ENCODE results near the gene PLEKHH2. TPM values are rescaled to one million over a fixed set of nuclear protein-coding genes. Genes with fewer than 3 reads are reported as not detected.

PLEKHH2 gene
- total RNA-seq, 1 donor from 2014 or later = 0.84 TPM

- no peak overlapping the region for H3K27ac Mint-ChIP-seq (ENCODE audit: unreplicated experiment)
- no peaks in the 10 kb centered on the region for H4K20me1 ChIP-seq (ENCODE audit: insufficient read depth, low read length)
- H3K27ac ChIP-seq (ENCODE audit: low read depth, low read length) = no peak overlapping the region
- H3K4me1 Mint-ChIP-seq (ENCODE audit: low read depth, unreplicated experiment) = no peaks in the 10 kb centered on the region
- peaks cover 2% of the 10 kb centered on the region for H3K36me3 Mint-ChIP-seq (ENCODE audit: low read depth, unreplicated experiment)
- peaks cover 3% of the 10 kb centered on the region for H3K36me3 ChIP-seq (ENCODE audit: insufficient read depth, low read length)
- no peak overlapping the region for H3K4me3 ChIP-seq (ENCODE audit: insufficient read depth, low read depth, low read length)
- no peak for TF ChIP-seq EZH2 (IDR thresholded peaks at IDR 0.05; ENCODE audit: insufficient read depth, low read length)
- no peak for TF ChIP-seq CTCF (IDR thresholded peaks at IDR 0.05; ENCODE audit: insufficient read depth, low read depth, low read length)
- DNase-seq (ENCODE audit: low read depth) (no peak), FAIRE-seq (no peak)
- no peak overlapping the region for H3K9ac ChIP-seq (ENCODE audit: low read length)
- no peaks in the 10 kb centered on the region for H3K9me3 ChIP-seq (ENCODE audit: insufficient read depth, low read depth, low read length)
- no peaks in the 10 kb centered on the region for H3K4me1 ChIP-seq (ENCODE audit: insufficient read depth, low read length)
- H3K79me2 ChIP-seq (ENCODE audit: insufficient read depth, low read length) = no peaks in the 10 kb centered on the region
- no peak overlapping the region for H3K4me2 ChIP-seq (ENCODE audit: low read length)
- no peaks in the 10 kb centered on the region for H3K27me3 ChIP-seq (ENCODE audit: insufficient read depth, low read length)
- H3K9me3 Mint-ChIP-seq (ENCODE audit: unreplicated experiment) = no peaks in the 10 kb centered on the region
- H3K4me3 Mint-ChIP-seq (ENCODE audit: unreplicated experiment) = no peak overlapping the region
- H2AFZ ChIP-seq (ENCODE audit: low read depth, low read length) = no peak overlapping the region
- H3K27me3 Mint-ChIP-seq (ENCODE audit: low read depth, unreplicated experiment) = no peaks in the 10 kb centered on the region
Observed at GRCh38 chr2:43810452-43810851, 173.4 kb downstream of the PLEKHH2 start.

- no peaks in the 10 kb centered on the region for H3K4me1 ChIP-seq (ENCODE audit: insufficient read depth, low read length)
- no peak overlapping the region for H3K4me2 ChIP-seq (ENCODE audit: low read length)
- TF ChIP-seq CTCF (IDR thresholded peaks at IDR 0.05; ENCODE audit: insufficient read depth, low read depth, low read length) = no peak
- no peak for TF ChIP-seq EZH2 (IDR thresholded peaks at IDR 0.05; ENCODE audit: insufficient read depth, low read length)
- H3K4me3 ChIP-seq (ENCODE audit: insufficient read depth, low read depth, low read length) = no peak overlapping the region
- Mint-ChIP-seq H3K4me3 (ENCODE audit: unreplicated experiment) (no peak overlapping the region), H3K27ac (ENCODE audit: unreplicated experiment) (no peak overlapping the region), H3K4me1 (ENCODE audit: low read depth, unreplicated experiment) (no peaks in the 10 kb centered on the region), H3K36me3 (ENCODE audit: low read depth, unreplicated experiment) (no peaks in the 10 kb centered on the region), H3K27me3 (ENCODE audit: low read depth, unreplicated experiment) (no peaks in the 10 kb centered on the region), H3K9me3 (ENCODE audit: unreplicated experiment) (no peaks in the 10 kb centered on the region)
- H3K36me3 ChIP-seq (ENCODE audit: insufficient read depth, low read length) = peaks cover 3% of the 10 kb centered on the region
- DNase-seq (ENCODE audit: low read depth) = no peak
- H3K27ac ChIP-seq (ENCODE audit: low read depth, low read length) = no peak overlapping the region
- no peaks in the 10 kb centered on the region for H4K20me1 ChIP-seq (ENCODE audit: insufficient read depth, low read length)
- no peaks in the 10 kb centered on the region for H3K27me3 ChIP-seq (ENCODE audit: insufficient read depth, low read length)
- H3K9me3 ChIP-seq (ENCODE audit: insufficient read depth, low read depth, low read length) = no peaks in the 10 kb centered on the region
- FAIRE-seq = no peak
- no peak overlapping the region for H3K9ac ChIP-seq (ENCODE audit: low read length)
- no peaks in the 10 kb centered on the region for H3K79me2 ChIP-seq (ENCODE audit: insufficient read depth, low read length)
- H2AFZ ChIP-seq (ENCODE audit: low read depth, low read length) = no peak overlapping the region
Observed at GRCh38 chr2:43810888-43811287, 173.8 kb downstream of the PLEKHH2 start.

GRCh38 chr2:43812006-43812405, 174.9 kb downstream of the PLEKHH2 start:
- H3K27ac ChIP-seq (ENCODE audit: low read depth, low read length) = no peak overlapping the region
- H3K9me3 ChIP-seq (ENCODE audit: insufficient read depth, low read depth, low read length) = no peaks in the 10 kb centered on the region
- no peaks in the 10 kb centered on the region for H3K79me2 ChIP-seq (ENCODE audit: insufficient read depth, low read length)
- H3K4me3 Mint-ChIP-seq (ENCODE audit: unreplicated experiment) = no peak overlapping the region
- H3K36me3 ChIP-seq (ENCODE audit: insufficient read depth, low read length) = no peaks in the 10 kb centered on the region
- no peak for TF ChIP-seq EZH2 (IDR thresholded peaks at IDR 0.05; ENCODE audit: insufficient read depth, low read length)
- no peak for TF ChIP-seq CTCF (IDR thresholded peaks at IDR 0.05; ENCODE audit: insufficient read depth, low read depth, low read length)
- H3K4me3 ChIP-seq (ENCODE audit: insufficient read depth, low read depth, low read length) = no peak overlapping the region
- H3K4me1 Mint-ChIP-seq (ENCODE audit: low read depth, unreplicated experiment) = no peaks in the 10 kb centered on the region
- no peaks in the 10 kb centered on the region for H4K20me1 ChIP-seq (ENCODE audit: insufficient read depth, low read length)
- no peaks in the 10 kb centered on the region for H3K4me1 ChIP-seq (ENCODE audit: insufficient read depth, low read length)
- H3K9me3 Mint-ChIP-seq (ENCODE audit: unreplicated experiment) = no peaks in the 10 kb centered on the region
- H3K27me3 ChIP-seq (ENCODE audit: insufficient read depth, low read length) = no peaks in the 10 kb centered on the region
- no peak overlapping the region for H3K27ac Mint-ChIP-seq (ENCODE audit: unreplicated experiment)
- H2AFZ ChIP-seq (ENCODE audit: low read depth, low read length) = no peak overlapping the region
- H3K9ac ChIP-seq (ENCODE audit: low read length) = no peak overlapping the region
- H3K36me3 Mint-ChIP-seq (ENCODE audit: low read depth, unreplicated experiment) = no peaks in the 10 kb centered on the region
- no peak overlapping the region for H3K4me2 ChIP-seq (ENCODE audit: low read length)
- FAIRE-seq (no peak), DNase-seq (ENCODE audit: low read depth) (no peak)
- H3K27me3 Mint-ChIP-seq (ENCODE audit: low read depth, unreplicated experiment) = no peaks in the 10 kb centered on the region

Measured in astrocyte (in vitro differentiated cells and primary cell).